Urinary bladder (tissue), 4 donors: ENCODE measurements around the gene KIF26A. TPM values are rescaled to one million over a fixed set of nuclear protein-coding genes. Genes with fewer than 3 reads are reported as not detected.

Experiments
- DNase-seq: peaks from one replicate; pipeline ENCODE4 v3.0.0-alpha.2; 2015; ENCODE audit errors: extremely low spot score
- H3K27ac ChIP-seq: one replicate; pipeline ENCODE4 v1.5.1; 2013; ENCODE audit warnings: low read depth, mild to moderate bottlenecking, moderate library complexity
- H3K36me3 ChIP-seq: one replicate; pipeline ENCODE4 v1.6.1; 2013; ENCODE audit warnings: mild to moderate bottlenecking, moderate library complexity; ENCODE audit not compliant: insufficient read depth
- H3K4me1 ChIP-seq: one replicate; pipeline ENCODE4 v1.6.1; 2013; ENCODE audit warnings: mild to moderate bottlenecking, moderate library complexity; ENCODE audit not compliant: insufficient read depth
- H3K4me3 ChIP-seq: one replicate; pipeline ENCODE4 v1.5.1; 2013; ENCODE audit warnings: low read depth, low read length
- WGBS: extraction: QIAGEN DNeasy Blood & Tissue Kit; methylation state at CpG from one replicate; pipeline ENCODE4 v1.1.7; 2013; 5-methylcytosine and 5-hydroxymethylcytosine counted together
- polyA plus RNA-seq: library from polyadenylated mRNA; stranded (reverse); fragments of 200-250 nt; gene quantifications from one replicate; pipeline ENCODE4 v1.2.3, GENCODE V29; 2013
- small RNA-seq: library from RNA; depleted of rRNA; stranded (forward); fragments of <200 nt; gene quantifications from one replicate; pipeline ENCODE3, GENCODE V24; 2014
- total RNA-seq: library from RNA; depleted of rRNA; stranded (reverse); fragments of >200 nt; gene quantifications from one replicate; pipeline ENCODE4 v1.2.3, GENCODE V29; 2014
- donor health status: healthy with polysubstance abuse.
- donor health status: healthy.

Gene KIF26A
- total and polyA plus RNA-seq, 2 donors, result 5.7 to 8.5 TPM

DNA sequence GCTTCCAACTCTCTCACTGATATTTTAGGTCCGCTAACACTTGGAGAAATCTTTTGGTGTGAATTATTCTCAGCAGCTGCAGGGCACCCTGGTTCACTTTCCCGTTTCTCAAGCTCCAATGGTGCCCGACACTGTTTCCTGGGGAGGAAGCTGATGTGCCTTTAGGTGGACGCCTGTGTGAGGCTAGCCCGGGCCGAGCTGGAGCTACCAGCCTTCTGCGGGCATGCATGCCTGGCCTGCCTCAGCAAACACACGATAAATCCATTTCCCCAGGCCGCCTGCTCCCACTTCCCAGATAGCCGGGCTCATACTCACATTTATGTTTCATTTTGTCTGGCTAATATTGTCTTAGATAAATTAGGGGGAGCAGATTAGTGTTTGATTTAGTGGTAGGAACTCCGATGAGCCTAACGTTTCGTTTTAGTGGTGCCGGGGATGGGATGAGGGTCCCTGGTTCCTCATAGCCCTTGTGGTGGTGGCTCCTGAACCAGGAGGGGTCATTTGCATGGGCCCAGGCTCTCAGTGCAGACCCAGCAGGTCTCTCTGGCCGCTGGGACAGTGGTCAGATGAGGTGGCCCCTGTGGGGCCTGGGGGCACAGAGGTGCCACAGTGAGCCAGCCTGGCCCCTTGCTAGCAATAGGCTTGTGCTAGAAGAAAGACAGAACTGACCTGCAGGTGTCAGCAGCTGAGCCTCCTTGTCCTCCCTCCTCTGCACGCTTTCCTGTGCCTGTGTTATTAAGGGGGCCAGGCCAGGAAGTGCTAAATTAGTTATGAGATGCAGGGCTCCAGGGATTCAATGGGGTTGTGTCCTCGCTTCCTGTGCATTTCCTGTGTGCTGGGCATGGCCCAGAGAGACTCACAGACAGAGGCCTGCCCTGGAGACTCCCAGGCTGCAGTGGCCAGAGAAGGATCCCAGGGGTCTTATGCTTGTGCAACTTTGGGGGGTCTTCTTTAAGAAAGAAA lies 88.3 kb downstream of the KIF26A start:
- no peak overlapping the region for H3K4me3 ChIP-seq
- no peaks in the 10 kb centered on the region for H3K36me3 ChIP-seq
- H3K4me1 ChIP-seq, result no peaks in the 10 kb centered on the region
- no peak for DNase-seq
- H3K27ac ChIP-seq, result no peak overlapping the region
- WGBS, result 89% methylated on average over 17 of the region's 17 CpGs

DNA sequence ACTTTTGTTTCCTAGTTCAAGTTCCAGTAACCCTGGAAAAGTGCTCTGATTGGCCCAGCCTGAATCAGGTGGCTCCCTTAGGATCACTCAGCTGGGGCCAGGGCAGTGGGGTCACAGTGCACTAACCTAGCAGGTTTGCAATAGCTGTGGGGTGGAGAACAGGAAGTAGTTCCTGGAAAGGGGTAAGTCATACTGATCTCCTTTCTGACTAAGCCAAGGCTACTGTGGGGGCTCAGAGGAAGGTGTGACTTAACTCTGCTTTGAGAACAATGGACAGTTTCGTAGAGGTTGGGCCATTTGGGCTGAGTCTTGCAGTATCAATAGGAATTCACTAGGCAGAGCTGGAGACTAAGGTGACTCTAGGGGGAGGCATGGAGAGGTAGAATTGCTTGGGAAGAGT lies 89.4 kb downstream of the KIF26A start:
- no peak overlapping the region for H3K4me3 ChIP-seq
- DNase-seq, result no peak
- H3K4me1 ChIP-seq, result no peaks in the 10 kb centered on the region
- no peaks in the 10 kb centered on the region for H3K36me3 ChIP-seq
- 84% methylated on average over 1 of the region's 1 CpG for WGBS
- H3K27ac ChIP-seq, result no peak overlapping the region

DNA sequence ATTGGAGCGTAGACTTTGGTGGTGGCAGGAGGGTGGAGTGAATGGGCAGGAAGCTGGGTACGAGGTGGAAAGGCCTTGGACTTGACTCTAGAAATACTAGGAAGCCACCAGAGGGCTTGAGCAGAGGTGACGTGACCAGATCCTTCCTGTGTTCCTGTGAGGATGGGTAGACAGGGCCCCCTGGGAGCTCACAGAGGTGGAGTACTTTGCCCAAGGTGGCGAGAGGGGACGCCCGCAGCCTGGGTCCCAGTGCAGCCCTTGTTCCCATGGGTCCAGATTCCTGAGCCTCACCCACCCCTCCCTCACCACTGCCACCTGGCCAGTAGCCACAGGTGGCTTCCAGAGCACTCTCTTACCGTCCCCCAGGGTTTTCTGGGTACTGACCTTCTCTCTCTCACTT lies 89.8 kb downstream of the KIF26A start:
- Histone ChIP-seq H3K4me3 (no peak overlapping the region), H3K27ac (no peak overlapping the region), H3K36me3 (no peaks in the 10 kb centered on the region), H3K4me1 (no peaks in the 10 kb centered on the region)
- WGBS, result 93% methylated on average over 7 of the region's 7 CpGs
- no peak for DNase-seq

DNA sequence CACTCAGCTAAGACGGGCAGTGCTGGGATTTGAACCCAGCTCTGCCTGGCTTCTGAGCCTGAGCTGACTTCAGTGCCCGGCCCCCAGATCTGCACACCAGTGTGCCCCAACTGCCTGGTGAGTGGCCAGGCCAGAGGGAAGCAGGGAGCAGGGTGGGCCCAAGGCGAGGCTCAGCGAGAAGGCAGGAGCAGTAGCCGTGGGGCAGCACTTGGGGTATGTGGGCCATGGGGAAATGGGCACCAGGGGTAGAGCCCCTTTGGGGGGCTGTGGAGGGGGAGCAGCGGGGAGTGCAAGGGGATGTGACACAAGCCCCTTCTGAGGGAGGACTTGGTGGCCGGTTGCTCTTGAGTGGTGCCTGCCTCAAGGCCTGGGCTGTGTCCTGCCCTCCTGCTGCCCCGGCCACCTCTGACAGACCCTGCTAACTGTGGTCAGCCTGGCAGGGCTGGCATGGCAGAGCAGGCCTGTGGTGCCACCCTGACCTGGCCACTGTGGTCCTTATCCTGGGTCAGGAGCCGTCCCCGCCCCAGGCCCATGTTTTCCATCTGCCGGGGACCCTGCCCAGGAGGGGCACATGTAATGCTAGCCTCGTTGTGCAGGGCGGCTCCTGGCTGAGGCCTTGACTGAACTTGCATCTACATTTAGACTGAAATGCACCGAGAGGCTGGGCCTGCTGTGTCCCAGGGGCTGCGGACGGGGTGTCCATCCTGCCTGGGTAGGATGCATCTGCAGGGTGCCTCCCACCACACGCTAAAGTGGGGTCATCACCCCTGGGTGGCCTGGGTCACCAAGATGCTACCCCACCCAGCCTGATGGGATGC lies 90.5 kb downstream of the KIF26A start:
- Histone ChIP-seq H3K4me3 (no peak overlapping the region), H3K36me3 (no peaks in the 10 kb centered on the region), H3K27ac (no peak overlapping the region), H3K4me1 (no peaks in the 10 kb centered on the region)
- 90% methylated on average over 17 of the region's 17 CpGs for WGBS
- no peak for DNase-seq

DNA sequence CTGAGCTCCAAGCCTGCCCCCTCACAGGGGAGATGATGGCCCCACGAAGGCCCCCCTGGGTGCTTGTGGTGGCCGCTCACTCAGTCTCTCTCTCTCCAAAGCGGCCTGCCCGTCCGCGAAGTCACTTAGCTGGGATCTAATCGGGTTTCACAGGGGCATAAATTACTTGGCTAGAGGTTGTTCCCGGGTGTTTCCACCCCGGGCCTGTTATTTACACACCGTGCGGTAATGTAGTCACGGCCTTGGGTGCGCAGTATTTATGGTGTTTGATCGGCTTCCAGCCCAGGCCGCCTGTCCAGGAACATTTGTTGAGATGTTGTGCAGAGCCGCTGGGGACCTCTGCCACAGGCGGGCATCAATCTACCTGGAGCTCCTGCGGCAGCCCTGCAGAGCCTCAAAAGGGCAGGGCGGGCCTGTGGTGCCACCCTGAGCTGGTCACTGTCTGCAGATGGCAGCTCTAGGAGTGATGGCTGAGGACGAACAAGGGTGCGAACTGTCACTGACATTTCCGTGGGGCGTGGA lies 91.2 kb downstream of the KIF26A start:
- DNase-seq, result no peak
- H3K36me3 ChIP-seq, result no peaks in the 10 kb centered on the region
- H3K4me1 ChIP-seq, result no peaks in the 10 kb centered on the region
- no peak overlapping the region for H3K27ac ChIP-seq
- WGBS, result 79% methylated on average over 23 of the region's 23 CpGs
- no peak overlapping the region for H3K4me3 ChIP-seq

DNA sequence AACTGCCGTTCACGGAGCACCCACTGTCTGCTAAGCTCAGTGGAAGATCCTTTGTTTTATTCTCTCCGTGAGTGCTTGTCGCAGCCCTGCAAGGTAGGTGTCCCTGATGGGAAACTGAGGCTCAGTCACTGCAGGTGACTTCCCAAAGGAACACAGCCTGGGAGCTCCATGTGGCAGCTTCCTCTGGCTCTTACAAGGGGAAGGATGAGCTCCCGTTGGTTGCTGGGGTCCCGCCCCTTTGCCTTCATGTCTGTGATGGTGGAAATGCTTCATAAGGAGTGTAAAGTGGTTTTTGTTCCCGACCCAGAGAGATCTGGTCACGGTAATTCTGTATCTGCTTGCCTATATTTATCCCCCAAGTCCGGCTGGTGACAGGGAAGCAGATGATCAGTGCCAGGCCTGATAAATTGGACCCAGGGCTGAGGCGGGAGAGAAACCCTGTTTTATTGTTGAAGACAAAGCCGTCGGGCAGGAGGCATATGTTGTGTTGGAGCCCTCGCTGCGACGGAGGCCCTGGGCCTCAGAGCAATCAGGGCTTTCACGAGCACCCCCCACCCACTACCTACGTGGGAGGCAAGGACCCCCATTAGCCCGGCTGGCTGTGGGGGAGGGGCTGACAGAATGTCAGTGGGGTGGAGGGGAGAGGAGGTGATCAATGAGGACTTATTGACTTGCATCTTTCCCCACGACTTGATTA lies 91.9 kb downstream of the KIF26A start:
- Histone ChIP-seq H3K36me3 (no peaks in the 10 kb centered on the region), H3K4me3 (no peak overlapping the region), H3K4me1 (no peaks in the 10 kb centered on the region), H3K27ac (no peak overlapping the region)
- 68% methylated on average over 19 of the region's 19 CpGs for WGBS
- DNase-seq, result no peak

Small RNA genes lying within 50 kb of the gene (small RNA-seq; reads per million reads assigned to genes)
- gene MIR203A, result 246 reads per million, percentile 98 among the genes with 10 or more reads in this experiment

Other genes starting within 250 kb of the KIF26A start
- 0.95 TPM for gene TDRD9, start 210.1 kb upstream of the KIF26A start, total RNA-seq
- 2.4 TPM for gene TDRD9, start 210.1 kb upstream of the KIF26A start, polyA plus RNA-seq
- not detected for gene RD3L, start 196.1 kb upstream of the KIF26A start, total RNA-seq
- gene RD3L, start 196.1 kb upstream of the KIF26A start, polyA plus RNA-seq, result 0.57 TPM
- gene ASPG, start 52.9 kb upstream of the KIF26A start, total RNA-seq, result 2.2 TPM
- 2.7 TPM for gene ASPG, start 52.9 kb upstream of the KIF26A start, polyA plus RNA-seq